Lower leg skin (tissue), 4 donors: ENCODE results near the gene MTMR1. TPM values are rescaled to one million over a fixed set of nuclear protein-coding genes. Genes with fewer than 3 reads are reported as not detected.

Experiments used
- DNase-seq, 2 donors: peaks; one replicate each; pipeline ENCODE4 v3.0.0-alpha.2; 2019; ENCODE audit warnings: low spot score in 2 of 2
- H3K4me3 ChIP-seq: fragments of 200-600 bp; sonication (generic); 2 replicates; pipeline ENCODE4 v1.5.1; 2017; ENCODE audit warnings: mild to moderate bottlenecking, low read depth; ENCODE audit not compliant: poor library complexity, severe bottlenecking
- POLR2A ChIP-seq, 2 donors: fragments of 450-650 bp; IDR thresholded peaks; one replicate each; pipeline ENCODE4 v1.6.1; 2016 to 2017; ENCODE audit warnings: antibody characterized with exemption in 2 of 2, mild to moderate bottlenecking in 1 of 2, moderate library complexity in 1 of 2
- WGBS, 2 donors: methylation state at CpG; one replicate each; pipeline ENCODE4 v1.1.5; 2018; 5-methylcytosine and 5-hydroxymethylcytosine counted together
- intact Hi-C: fragments of 100-400 bp; cut with DNase I; formaldehyde crosslinking; loops from one replicate; pipeline ENCODE4 v1.15.0; 2023; ENCODE audit warnings: low total_unique reads
- total RNA-seq, 4 donors: library from RNA; depleted of rRNA; stranded (reverse); fragments of >200 nt; gene quantifications; one replicate each; pipeline ENCODE4 v1.1.0, GENCODE V29; 2016
- TF ChIP-seq, protein P1 (sequence below), 3 donors: fragments of 450-650 bp; IDR thresholded peaks; one replicate each; pipeline ENCODE4 v1.5.1; 2016; ENCODE audit warnings: antibody characterized with exemption in 3 of 3, mild to moderate bottlenecking in 3 of 3, moderate library complexity in 2 of 3

Gene MTMR1
- total RNA-seq, 4 donors from 2014 or later: 27.7 to 77.0 (median 45.9) TPM

DNA sequence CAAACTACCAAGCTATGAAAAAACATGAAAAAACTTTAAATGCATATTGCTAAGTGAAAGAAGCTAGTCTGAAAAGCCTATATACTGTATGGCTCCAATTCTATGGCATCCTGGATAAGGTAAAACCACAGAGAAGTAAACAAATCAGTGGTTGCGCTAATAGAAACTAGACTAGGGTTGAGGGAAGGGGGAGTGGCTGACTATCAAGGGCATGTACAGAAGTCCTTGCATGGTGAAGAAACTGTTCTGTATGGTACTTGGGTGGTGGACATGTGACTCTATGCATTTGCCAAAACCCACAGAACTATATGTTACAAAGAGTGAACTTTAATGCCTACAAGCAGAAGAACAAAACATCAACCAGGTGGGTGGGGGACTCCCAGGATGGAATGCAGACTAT, 96.8 kb downstream of the MTMR1 start:
- WGBS, 2 donors: 91 to 100% methylated on average over 1 of the region's 1 CpG
- intact Hi-C loops: no loop called here
- no peak for DNase-seq
- no peak for TF ChIP-seq POLR2A (IDR thresholded peaks at IDR 0.05)
- TF ChIP-seq, protein P1, sequence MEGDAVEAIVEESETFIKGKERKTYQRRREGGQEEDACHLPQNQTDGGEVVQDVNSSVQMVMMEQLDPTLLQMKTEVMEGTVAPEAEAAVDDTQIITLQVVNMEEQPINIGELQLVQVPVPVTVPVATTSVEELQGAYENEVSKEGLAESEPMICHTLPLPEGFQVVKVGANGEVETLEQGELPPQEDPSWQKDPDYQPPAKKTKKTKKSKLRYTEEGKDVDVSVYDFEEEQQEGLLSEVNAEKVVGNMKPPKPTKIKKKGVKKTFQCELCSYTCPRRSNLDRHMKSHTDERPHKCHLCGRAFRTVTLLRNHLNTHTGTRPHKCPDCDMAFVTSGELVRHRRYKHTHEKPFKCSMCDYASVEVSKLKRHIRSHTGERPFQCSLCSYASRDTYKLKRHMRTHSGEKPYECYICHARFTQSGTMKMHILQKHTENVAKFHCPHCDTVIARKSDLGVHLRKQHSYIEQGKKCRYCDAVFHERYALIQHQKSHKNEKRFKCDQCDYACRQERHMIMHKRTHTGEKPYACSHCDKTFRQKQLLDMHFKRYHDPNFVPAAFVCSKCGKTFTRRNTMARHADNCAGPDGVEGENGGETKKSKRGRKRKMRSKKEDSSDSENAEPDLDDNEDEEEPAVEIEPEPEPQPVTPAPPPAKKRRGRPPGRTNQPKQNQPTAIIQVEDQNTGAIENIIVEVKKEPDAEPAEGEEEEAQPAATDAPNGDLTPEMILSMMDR (IDR thresholded peaks at IDR 0.05): no peak
- H3K4me3 ChIP-seq: no peak overlapping the region

DNA sequence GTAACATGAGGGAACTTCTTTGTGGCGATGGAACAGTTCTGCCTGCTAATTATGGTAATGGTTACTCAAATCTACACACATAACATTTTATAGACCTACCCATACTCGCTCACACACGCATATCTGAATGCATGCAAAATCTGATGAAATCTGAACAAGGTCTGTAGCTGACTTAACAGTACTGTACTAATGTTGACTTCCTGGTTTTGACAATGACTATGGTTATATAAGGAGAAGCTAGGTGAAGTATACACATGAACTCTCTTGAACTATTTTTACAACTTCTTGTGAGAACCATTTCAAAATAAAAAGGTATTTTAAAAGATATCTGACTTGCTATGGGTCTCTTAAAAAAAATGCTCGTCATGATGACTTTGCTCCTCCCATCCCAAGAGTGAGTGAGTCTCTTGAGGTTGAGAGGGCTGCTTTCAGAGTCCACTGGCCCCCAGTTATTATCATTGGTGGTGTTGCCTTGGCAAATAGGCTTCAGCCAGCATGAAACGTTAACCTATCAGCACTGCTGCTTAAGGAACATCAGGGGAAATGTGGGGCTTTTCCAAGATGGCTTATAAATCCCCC, 99.8 kb downstream of the MTMR1 start:
- no peak overlapping the region for H3K4me3 ChIP-seq
- DNase-seq: no peak
- 77 to 100% methylated on average over 4 to 5 of the region's 5 CpGs for WGBS, 2 donors
- TF ChIP-seq POLR2A (IDR thresholded peaks at IDR 0.05): no peak
- intact Hi-C loops: no loop called here

DNA sequence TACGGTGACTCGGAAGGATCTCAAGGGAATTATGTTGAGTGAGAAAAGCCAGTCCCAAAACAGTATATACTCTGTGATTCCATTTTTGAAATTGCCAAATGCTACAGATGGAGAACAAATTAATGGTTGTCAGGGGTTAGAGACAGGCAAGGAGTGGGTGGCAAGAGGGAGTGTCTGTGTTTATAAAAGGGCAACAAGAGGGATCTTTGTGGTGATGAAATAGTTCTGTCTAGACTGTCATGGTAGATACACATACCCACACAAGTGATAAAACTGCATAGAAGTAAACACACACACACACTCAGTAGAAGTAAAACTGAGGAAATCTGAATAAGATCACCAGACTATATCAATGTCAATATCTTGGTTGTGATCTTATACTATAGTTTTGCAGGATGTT, 112.5 kb downstream of the MTMR1 start:
- DNase-seq: no peak
- intact Hi-C loops: no loop called here
- WGBS, 2 donors: 95 to 98% methylated on average over 2 of the region's 2 CpGs
- TF ChIP-seq, protein P1 (IDR thresholded peaks at IDR 0.05): no peak
- TF ChIP-seq POLR2A (IDR thresholded peaks at IDR 0.05): no peak
- H3K4me3 ChIP-seq: no peak overlapping the region

DNA sequence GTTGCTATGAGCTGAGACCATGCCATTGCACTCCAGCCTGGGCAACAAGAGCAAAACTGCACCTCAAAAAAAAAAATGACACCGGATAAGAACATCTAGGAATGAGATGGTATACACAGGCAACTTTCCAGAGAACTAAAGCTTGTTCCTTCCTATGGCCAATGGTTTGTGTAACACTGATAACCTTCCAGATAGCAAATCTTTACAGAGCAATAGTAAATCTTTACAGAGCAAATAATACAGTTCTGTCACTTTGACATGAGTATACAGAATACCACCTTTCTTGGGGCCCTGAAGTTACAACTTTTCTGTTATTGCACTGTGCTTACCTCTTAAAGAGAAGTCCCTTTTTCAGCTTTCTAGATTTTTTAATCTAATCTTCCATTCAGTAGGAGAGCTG, 113.6 kb downstream of the MTMR1 start:
- 76 to 93% methylated on average over 1 of the region's 1 CpG for WGBS, 2 donors
- intact Hi-C loops: no loop called here
- TF ChIP-seq, protein P1 (IDR thresholded peaks at IDR 0.05): no peak
- TF ChIP-seq POLR2A (IDR thresholded peaks at IDR 0.05): no peak
- no peak for DNase-seq
- H3K4me3 ChIP-seq: no peak overlapping the region

DNA sequence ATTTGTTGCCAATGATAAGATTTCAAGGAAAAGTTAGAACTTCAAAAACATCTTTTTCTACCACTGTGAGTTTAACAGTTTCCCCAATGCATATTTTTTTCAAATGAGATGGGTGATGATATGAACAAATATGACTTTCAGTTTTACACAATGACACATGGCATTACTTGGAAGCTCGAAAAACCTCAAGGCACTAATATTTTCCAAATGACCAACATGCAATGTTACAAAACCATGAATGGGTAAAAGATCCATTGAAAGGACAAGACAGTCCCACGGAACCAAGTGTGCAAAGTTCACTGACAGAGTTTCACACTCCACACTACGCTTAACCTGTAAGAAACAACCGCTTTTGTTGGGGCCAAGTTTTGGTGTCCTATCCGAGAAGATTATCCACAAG, 120.7 kb downstream of the MTMR1 start:
- intact Hi-C loops: no loop called here
- no peak for TF ChIP-seq POLR2A (IDR thresholded peaks at IDR 0.05)
- TF ChIP-seq, protein P1 (IDR thresholded peaks at IDR 0.05): no peak
- WGBS, 2 donors: 70 to 72% methylated on average over 5 of the region's 5 CpGs
- H3K4me3 ChIP-seq: no peak overlapping the region
- DNase-seq: no peak

Other genes with a start within 250 kb of the MTMR1 start
- 10 to 100 TPM; 11.0 to 21.0 (median 14.1) TPM for gene MTM1, start 124.8 kb upstream of the MTMR1 start, total RNA-seq
- gene CD99L2, start 205.3 kb downstream of the MTMR1 start, total RNA-seq: 10 to 100 TPM in 3 of 4 donors, 1 to 10 TPM in 1; 7.5 to 26.8 (median 17.3) TPM